GM18870 (cell line): ENCODE measurements around the gene PRICKLE4.

Experiments used
- ATAC-seq: cut with Tn5 transposase; IDR thresholded peaks from one replicate; pipeline ENCODE4 v1.9.1; 2021; ENCODE audit warnings: moderate library complexity; ENCODE audit not compliant: unreplicated experiment

The PRICKLE4 gene

GRCh38 chr6:41836022-41836659 lies 55.6 kb downstream of the PRICKLE4 start:
- no peak for ATAC-seq

- ATAC-seq, result no peak
These were observed 56.1 kb downstream of the PRICKLE4 start for GRCh38 chr6:41836660-41837052.
